ENCODE results near the gene ABCB8. TPM values are rescaled to one million over a fixed set of nuclear protein-coding genes. Genes with fewer than 3 reads are reported as not detected.

The ABCB8 gene
- total and polyA plus RNA-seq, 9 of the 15 experiments (the other 6 are each of a cell fraction or from before 2014, with no cell fraction given) = 7.6 to 106 (median 36.3) TPM

DNA sequence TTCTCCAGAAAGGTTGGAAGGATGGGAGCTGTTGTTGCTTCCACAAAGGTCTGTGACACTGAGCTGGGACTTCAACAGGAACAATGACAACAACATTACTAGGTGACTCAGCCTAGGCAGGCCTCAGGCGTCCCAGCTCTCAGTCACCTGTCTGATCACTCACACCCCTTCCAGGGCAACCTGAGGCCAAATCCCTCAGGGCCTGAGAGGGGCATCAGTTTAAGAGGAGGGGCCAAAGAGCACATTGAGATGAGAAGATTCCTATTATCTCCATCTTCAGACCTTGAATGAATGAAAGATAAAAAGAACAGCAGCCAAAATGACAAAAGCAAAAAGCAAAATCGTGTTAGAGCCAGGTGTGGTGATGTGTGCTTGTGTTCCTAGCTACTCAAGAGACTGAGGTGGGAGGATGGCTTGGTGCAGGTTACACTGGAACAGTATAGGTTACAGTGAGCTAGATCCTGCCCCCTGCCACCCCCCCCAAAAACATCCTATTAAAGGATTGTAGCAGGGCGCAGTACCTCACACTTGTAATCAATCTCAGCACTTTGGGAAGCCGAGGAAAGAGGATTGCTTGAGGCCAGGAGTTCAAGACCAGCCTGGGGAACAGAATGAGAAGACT lies 3.7 kb upstream of the ABCB8 start, which contains the start of gene ATG9B (continued):
- TF ChIP-seq, protein P1, sequence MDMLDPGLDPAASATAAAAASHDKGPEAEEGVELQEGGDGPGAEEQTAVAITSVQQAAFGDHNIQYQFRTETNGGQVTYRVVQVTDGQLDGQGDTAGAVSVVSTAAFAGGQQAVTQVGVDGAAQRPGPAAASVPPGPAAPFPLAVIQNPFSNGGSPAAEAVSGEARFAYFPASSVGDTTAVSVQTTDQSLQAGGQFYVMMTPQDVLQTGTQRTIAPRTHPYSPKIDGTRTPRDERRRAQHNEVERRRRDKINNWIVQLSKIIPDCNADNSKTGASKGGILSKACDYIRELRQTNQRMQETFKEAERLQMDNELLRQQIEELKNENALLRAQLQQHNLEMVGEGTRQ (CRISPR knock-in tag; IDR thresholded peaks at IDR 0.05) = no peak
- TF ChIP-seq ZC3H11A (IDR thresholded peaks at IDR 0.05; ENCODE audit: low read depth, low read length) = no peak

DNA sequence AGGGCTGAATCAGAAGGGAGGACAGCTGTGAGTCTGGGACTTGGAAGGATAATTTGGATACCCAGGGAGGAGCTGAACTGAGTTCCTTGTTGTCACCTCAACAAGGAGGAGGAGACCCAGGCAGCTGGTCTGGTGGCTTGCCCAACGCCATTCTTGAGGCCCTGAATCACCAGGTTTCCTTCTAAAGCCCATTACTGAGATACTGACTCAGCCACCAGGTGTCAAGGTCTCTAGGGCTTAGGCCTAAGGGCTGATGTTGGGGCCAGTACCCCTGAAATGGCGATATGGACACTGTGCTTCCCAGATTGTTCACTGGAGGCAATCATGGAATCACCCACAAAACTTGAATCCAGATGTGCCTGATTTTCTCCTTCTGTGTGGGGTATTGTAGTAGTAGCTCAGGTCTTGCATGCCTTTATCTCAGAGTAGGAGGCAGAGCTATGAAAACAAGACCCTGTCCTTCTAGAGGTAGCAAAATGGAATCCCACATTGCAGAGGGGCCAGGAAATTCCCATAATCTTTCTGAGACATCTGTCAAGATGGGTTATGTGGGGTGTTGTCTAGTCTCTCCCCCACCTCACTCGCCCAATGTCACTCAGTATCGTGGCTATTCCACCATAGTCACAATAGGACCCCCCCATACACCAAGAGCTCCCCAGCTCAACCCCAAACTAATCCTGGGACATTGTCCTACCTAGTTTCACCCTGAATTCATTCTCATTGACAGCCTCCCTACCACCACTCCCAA lies 2.2 kb upstream of the ABCB8 start:
- ATAC-seq = no peak
- H3K36me3 ChIP-seq (ENCODE audit: control insufficient read depth, insufficient read depth, low read length) = peaks cover 9% of the 10 kb centered on the region; the same call in 2 of the 3 replicates
- peak overlapping the region; percentile 47 for H2AFZ ChIP-seq (ENCODE audit: low read depth, low read length)
- peak overlapping the region; percentile 39 to 47; a peak in 3 of 4 replicates for H3K9ac ChIP-seq (ENCODE audit: insufficient read depth in 1 of 2, low read depth in 2 of 2, low read length in 2 of 2)
- no peaks in the 10 kb centered on the region for H3K9me1 ChIP-seq (ENCODE audit: control insufficient read depth, insufficient read depth, low read length)
- H3K9me3 ChIP-seq (replicated peaks; ENCODE audit: control insufficient read depth, insufficient read depth, low read depth, low read length) = no peaks in the 10 kb centered on the region
- peak overlapping the region; percentile 81 for H3K4me2 ChIP-seq (ENCODE audit: insufficient read depth, low read length)
- no peaks in the 10 kb centered on the region for H4K20me1 ChIP-seq (replicated peaks; ENCODE audit: control insufficient read depth, insufficient read depth, low read length)
- no peak overlapping the region for H3K4me3 ChIP-seq
- in situ Hi-C loops (cut with MboI) = no loop called here
- CTCF ChIA-PET (ENCODE audit: low intra/inter-chr PET ratio) = no interaction called here
- H3K79me2 ChIP-seq (ENCODE audit: control insufficient read depth, insufficient read depth, low read length) = peaks cover 23% of the 10 kb centered on the region
- peak overlapping the region; percentile 73 for H3K27ac ChIP-seq (ENCODE audit: extremely low read depth, low read depth, low read length)
- POLR2A ChIA-PET = interaction anchor here (0.6 to 14.3 kb wide), 10 partner anchors 9 to 81 kb away, joined by 3 to 146 read pairs (median 4); partner anchors contain the start of gene FASTK
- peak; percentile 59 for FAIRE-seq
- no TSS peak for BruUV-seq (replicated peaks)
- WGBS (ENCODE audit: insufficient coverage, low coverage, missing lambda C conversion rate) = 20% methylated on average over 4 of the region's 4 CpGs
- H3K4me1 ChIP-seq (replicated peaks in 1 of 2; ENCODE audit: control insufficient read depth in 2 of 2, insufficient read depth in 2 of 2, low read length in 2 of 2) = peaks cover 35 to 55% of the 10 kb centered on the region in 2 experiments
- no peaks in the 10 kb centered on the region for H3K27me3 ChIP-seq (ENCODE audit: control insufficient read depth in 2 of 2, insufficient read depth in 2 of 2, low read length in 2 of 2)
- DNase-seq (ENCODE audit: extremely low read depth in 1 of 4, low spot score in 3 of 4) = peak in 1 of 4 experiments; percentile 77
- intact Hi-C loops (cut with micrococcal nuclease) = no loop called here
- TF ChIP-seq, protein P2, sequence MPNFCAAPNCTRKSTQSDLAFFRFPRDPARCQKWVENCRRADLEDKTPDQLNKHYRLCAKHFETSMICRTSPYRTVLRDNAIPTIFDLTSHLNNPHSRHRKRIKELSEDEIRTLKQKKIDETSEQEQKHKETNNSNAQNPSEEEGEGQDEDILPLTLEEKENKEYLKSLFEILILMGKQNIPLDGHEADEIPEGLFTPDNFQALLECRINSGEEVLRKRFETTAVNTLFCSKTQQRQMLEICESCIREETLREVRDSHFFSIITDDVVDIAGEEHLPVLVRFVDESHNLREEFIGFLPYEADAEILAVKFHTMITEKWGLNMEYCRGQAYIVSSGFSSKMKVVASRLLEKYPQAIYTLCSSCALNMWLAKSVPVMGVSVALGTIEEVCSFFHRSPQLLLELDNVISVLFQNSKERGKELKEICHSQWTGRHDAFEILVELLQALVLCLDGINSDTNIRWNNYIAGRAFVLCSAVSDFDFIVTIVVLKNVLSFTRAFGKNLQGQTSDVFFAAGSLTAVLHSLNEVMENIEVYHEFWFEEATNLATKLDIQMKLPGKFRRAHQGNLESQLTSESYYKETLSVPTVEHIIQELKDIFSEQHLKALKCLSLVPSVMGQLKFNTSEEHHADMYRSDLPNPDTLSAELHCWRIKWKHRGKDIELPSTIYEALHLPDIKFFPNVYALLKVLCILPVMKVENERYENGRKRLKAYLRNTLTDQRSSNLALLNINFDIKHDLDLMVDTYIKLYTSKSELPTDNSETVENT (CRISPR knock-in tag; IDR thresholded peaks at IDR 0.05) = no peak
- TF ChIP-seq CREM (IDR thresholded peaks at IDR 0.05; ENCODE audit: low read depth) (peak; percentile 28; the same call in 1 of the 2 replicates), NFE2L1 (tag; IDR thresholded peaks at IDR 0.05; ENCODE audit: borderline replicate concordance, low read depth) (no peak), RBM15 (IDR thresholded peaks at IDR 0.05; ENCODE audit: insufficient read depth, low read length) (no peak), MCM5 (IDR thresholded peaks at IDR 0.05; ENCODE audit: low read depth) (no peak), CXXC5 (CRISPR knock-in tag; IDR thresholded peaks at IDR 0.05) (0 out of 2 replicates have a peak, but pooled peaks have one; percentile 7), TCFL5 (CRISPR knock-in tag; conservative IDR thresholded peaks at IDR 0.05) (no peak), SMAD4 (CRISPR knock-in tag; conservative IDR thresholded peaks at IDR 0.05) (no peak; the same call in 1 of the 2 replicates)
- TF ChIP-seq, protein P3, sequence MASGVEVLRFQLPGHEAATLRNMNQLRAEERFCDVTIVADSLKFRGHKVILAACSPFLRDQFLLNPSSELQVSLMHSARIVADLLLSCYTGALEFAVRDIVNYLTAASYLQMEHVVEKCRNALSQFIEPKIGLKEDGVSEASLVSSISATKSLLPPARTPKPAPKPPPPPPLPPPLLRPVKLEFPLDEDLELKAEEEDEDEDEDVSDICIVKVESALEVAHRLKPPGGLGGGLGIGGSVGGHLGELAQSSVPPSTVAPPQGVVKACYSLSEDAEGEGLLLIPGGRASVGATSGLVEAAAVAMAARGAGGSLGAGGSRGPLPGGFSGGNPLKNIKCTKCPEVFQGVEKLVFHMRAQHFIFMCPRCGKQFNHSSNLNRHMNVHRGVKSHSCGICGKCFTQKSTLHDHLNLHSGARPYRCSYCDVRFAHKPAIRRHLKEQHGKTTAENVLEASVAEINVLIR (CRISPR knock-in tag; IDR thresholded peaks at IDR 0.05) = no peak
- TF ChIP-seq, protein P4, sequence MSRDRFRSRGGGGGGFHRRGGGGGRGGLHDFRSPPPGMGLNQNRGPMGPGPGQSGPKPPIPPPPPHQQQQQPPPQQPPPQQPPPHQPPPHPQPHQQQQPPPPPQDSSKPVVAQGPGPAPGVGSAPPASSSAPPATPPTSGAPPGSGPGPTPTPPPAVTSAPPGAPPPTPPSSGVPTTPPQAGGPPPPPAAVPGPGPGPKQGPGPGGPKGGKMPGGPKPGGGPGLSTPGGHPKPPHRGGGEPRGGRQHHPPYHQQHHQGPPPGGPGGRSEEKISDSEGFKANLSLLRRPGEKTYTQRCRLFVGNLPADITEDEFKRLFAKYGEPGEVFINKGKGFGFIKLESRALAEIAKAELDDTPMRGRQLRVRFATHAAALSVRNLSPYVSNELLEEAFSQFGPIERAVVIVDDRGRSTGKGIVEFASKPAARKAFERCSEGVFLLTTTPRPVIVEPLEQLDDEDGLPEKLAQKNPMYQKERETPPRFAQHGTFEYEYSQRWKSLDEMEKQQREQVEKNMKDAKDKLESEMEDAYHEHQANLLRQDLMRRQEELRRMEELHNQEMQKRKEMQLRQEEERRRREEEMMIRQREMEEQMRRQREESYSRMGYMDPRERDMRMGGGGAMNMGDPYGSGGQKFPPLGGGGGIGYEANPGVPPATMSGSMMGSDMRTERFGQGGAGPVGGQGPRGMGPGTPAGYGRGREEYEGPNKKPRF (IDR thresholded peaks at IDR 0.05; ENCODE audit: low read depth, low read length) = no peak

Measured in K562 (cell line).